Measurements from ENCODE around the gene ARF4.

ARF4 gene

GRCh38 chr3:57538465-57538864 lies 58.7 kb downstream of the ARF4 start:
- TF ChIP-seq, protein P1, sequence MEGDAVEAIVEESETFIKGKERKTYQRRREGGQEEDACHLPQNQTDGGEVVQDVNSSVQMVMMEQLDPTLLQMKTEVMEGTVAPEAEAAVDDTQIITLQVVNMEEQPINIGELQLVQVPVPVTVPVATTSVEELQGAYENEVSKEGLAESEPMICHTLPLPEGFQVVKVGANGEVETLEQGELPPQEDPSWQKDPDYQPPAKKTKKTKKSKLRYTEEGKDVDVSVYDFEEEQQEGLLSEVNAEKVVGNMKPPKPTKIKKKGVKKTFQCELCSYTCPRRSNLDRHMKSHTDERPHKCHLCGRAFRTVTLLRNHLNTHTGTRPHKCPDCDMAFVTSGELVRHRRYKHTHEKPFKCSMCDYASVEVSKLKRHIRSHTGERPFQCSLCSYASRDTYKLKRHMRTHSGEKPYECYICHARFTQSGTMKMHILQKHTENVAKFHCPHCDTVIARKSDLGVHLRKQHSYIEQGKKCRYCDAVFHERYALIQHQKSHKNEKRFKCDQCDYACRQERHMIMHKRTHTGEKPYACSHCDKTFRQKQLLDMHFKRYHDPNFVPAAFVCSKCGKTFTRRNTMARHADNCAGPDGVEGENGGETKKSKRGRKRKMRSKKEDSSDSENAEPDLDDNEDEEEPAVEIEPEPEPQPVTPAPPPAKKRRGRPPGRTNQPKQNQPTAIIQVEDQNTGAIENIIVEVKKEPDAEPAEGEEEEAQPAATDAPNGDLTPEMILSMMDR (IDR thresholded peaks at IDR 0.05; ENCODE audit: low read depth, low read length) = no peak
- no peak overlapping the region for H3K4me3 ChIP-seq (ENCODE audit: low read depth, low read length)

DNA sequence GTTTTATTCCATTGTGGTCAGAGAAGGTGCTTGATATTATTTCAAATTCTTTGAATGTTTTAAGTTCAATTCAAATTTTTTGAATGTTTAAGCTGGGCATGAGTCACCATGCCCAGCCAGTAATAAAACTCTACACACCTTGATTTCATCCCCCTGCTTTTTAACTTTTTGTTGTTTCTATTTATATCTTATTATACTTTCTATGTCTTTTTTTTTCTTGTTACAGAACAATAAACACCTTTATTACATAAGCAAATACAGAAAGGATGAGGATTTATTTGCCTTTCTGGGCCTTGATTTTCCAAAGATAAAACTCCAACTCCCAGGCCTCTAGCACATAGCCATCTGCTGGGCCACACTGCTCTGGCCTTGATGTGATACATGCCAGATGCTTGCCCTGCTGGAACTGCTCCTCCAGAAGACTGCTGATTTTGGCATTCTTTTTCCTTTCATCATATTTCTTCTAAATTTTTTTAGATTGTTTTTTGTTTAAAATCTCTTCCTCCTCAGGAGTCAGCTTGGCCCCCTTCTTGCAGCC lies 67.0 kb downstream of the ARF4 start:
- TF ChIP-seq, protein P1 (IDR thresholded peaks at IDR 0.05; ENCODE audit: low read depth, low read length) = no peak

More for the DNA sequence above, 67.0 kb downstream of the ARF4 start:
- H3K4me3 ChIP-seq (ENCODE audit: low read depth, low read length) = no peak overlapping the region
